GM23338 (cell line): ENCODE measurements around the gene OR5H1.
A peak's percentile ranks its signal among the peaks of the same experiment; 100 is the strongest.

ENCODE experiments used
- CTCF ChIP-seq, 2 experiments: fragments of 200-600 bp in 1 of 2; sonication (generic) in 1 of 2; conservative IDR thresholded peaks; 2 replicates each; pipeline versions ENCODE4 v1.5.1 to v1.6.1; 2016 to 2017; ENCODE audit warnings: antibody characterized with exemption in 2 of 2, low read depth in 2 of 2, mild to moderate bottlenecking in 2 of 2, moderate library complexity in 1 of 2
- EZH2 ChIP-seq: fragments of 200-600 bp; sonication (generic); IDR thresholded peaks from one replicate; pipeline ENCODE4 v1.8.0; 2017; ENCODE audit warnings: antibody characterized with exemption, mild to moderate bottlenecking, low read depth; ENCODE audit not compliant: unreplicated experiment
- EZH2phosphoT487 ChIP-seq: fragments of 200-600 bp; sonication (generic); IDR thresholded peaks from one replicate; pipeline ENCODE4 v1.8.1; 2018; ENCODE audit warnings: antibody characterized with exemption; ENCODE audit not compliant: unreplicated experiment
- NANOG ChIP-seq: IDR thresholded peaks from 2 replicates; pipeline ENCODE4 v1.6.1; 2016; ENCODE audit warnings: antibody characterized with exemption, borderline replicate concordance
- POLR2AphosphoS5 ChIP-seq: IDR thresholded peaks from 2 replicates; pipeline ENCODE4 v1.6.1; 2016; ENCODE audit warnings: antibody characterized with exemption, low read depth
- REST ChIP-seq: IDR thresholded peaks from one replicate; pipeline ENCODE4 v1.6.1; 2018; ENCODE audit warnings: antibody characterized with exemption; ENCODE audit not compliant: unreplicated experiment

GRCh38 chr3:98185180-98185579 is 54.7 kb downstream of the OR5H1 start:
- TF ChIP-seq EZH2 (no peak), CTCF (conservative IDR thresholded peaks at IDR 0.05; ENCODE audit: low read depth in 2 of 2) (peak; percentile 69 to 82), POLR2AphosphoS5 (no peak), NANOG (no peak), REST (no peak), EZH2phosphoT487 (no peak)
